ENCODE measurements around the gene CEACAM1.
"Not testable (repeated sequence)": the region's sequence is repeated elsewhere in the genome, so short reads cannot be mapped to it uniquely, and the experiment has no call there.

The CEACAM1 gene

GRCh38 chr19:42532891-42533290 lies 4.6 kb upstream of the CEACAM1 start:
- Histone ChIP-seq H3K9me3 (ENCODE audit: control insufficient read depth, low read length) (no peaks in the 10 kb centered on the region), H3K27ac (ENCODE audit: insufficient read depth, low read length, poor library complexity, severe bottlenecking) (no peak overlapping the region), H3K4me3 (ENCODE audit: insufficient read depth, low read depth, low read length, poor library complexity, severe bottlenecking) (no peak overlapping the region), H3K27me3 (replicated peaks; ENCODE audit: control insufficient read depth, insufficient read depth, low read length, poor library complexity, severe bottlenecking) (no peaks in the 10 kb centered on the region), H3K4me1 (ENCODE audit: control insufficient read depth, insufficient read depth, low read length, poor library complexity, severe bottlenecking) (peaks cover 14% of the 10 kb centered on the region), H3K36me3 (ENCODE audit: control insufficient read depth, insufficient read depth, low read length) (no peaks in the 10 kb centered on the region)
- no peak for DNase-seq

GRCh38 chr19:42531313-42531712 lies 3.0 kb upstream of the CEACAM1 start:
- no peak for DNase-seq
- Histone ChIP-seq H3K4me1 (ENCODE audit: control insufficient read depth, insufficient read depth, low read length, poor library complexity, severe bottlenecking) (peaks cover 17% of the 10 kb centered on the region), H3K36me3 (ENCODE audit: control insufficient read depth, insufficient read depth, low read length) (no peaks in the 10 kb centered on the region), H3K27ac (ENCODE audit: insufficient read depth, low read length, poor library complexity, severe bottlenecking) (no peak overlapping the region), H3K9me3 (ENCODE audit: control insufficient read depth, low read length) (no peaks in the 10 kb centered on the region), H3K27me3 (replicated peaks; ENCODE audit: control insufficient read depth, insufficient read depth, low read length, poor library complexity, severe bottlenecking) (no peaks in the 10 kb centered on the region), H3K4me3 (ENCODE audit: insufficient read depth, low read depth, low read length, poor library complexity, severe bottlenecking) (no peak overlapping the region)

GRCh38 chr19:42529248-42529764 lies 1.0 kb upstream of the CEACAM1 start:
- peak overlapping the region; percentile 43 for H3K4me3 ChIP-seq (ENCODE audit: insufficient read depth, low read depth, low read length, poor library complexity, severe bottlenecking)
- no peaks in the 10 kb centered on the region for H3K27me3 ChIP-seq (replicated peaks; ENCODE audit: control insufficient read depth, insufficient read depth, low read length, poor library complexity, severe bottlenecking)
- H3K4me1 ChIP-seq (ENCODE audit: control insufficient read depth, insufficient read depth, low read length, poor library complexity, severe bottlenecking) = peaks cover 17% of the 10 kb centered on the region
- H3K27ac ChIP-seq (ENCODE audit: insufficient read depth, low read length, poor library complexity, severe bottlenecking) = peak overlapping the region; percentile 41
- H3K9me3 ChIP-seq (ENCODE audit: control insufficient read depth, low read length) = no peaks in the 10 kb centered on the region
- no peaks in the 10 kb centered on the region for H3K36me3 ChIP-seq (ENCODE audit: control insufficient read depth, insufficient read depth, low read length)
- peak; percentile 43 to 60 (median 51) for DNase-seq

- DNase-seq = no peak
- H3K4me1 ChIP-seq (ENCODE audit: control insufficient read depth, insufficient read depth, low read length, poor library complexity, severe bottlenecking) = peaks cover 17% of the 10 kb centered on the region
- no peaks in the 10 kb centered on the region for H3K27me3 ChIP-seq (replicated peaks; ENCODE audit: control insufficient read depth, insufficient read depth, low read length, poor library complexity, severe bottlenecking)
- no peaks in the 10 kb centered on the region for H3K36me3 ChIP-seq (ENCODE audit: control insufficient read depth, insufficient read depth, low read length)
- no peaks in the 10 kb centered on the region for H3K9me3 ChIP-seq (ENCODE audit: control insufficient read depth, low read length)
- H3K4me3 ChIP-seq (ENCODE audit: insufficient read depth, low read depth, low read length, poor library complexity, severe bottlenecking) = no peak overlapping the region
- no peak overlapping the region for H3K27ac ChIP-seq (ENCODE audit: insufficient read depth, low read length, poor library complexity, severe bottlenecking)
These were observed 3.3 kb downstream of the CEACAM1 start for GRCh38 chr19:42524943-42525342.

- Histone ChIP-seq H3K9me3 (ENCODE audit: control insufficient read depth, low read length) (no peaks in the 10 kb centered on the region), H3K4me1 (ENCODE audit: control insufficient read depth, insufficient read depth, low read length, poor library complexity, severe bottlenecking) (peaks cover 17% of the 10 kb centered on the region), H3K4me3 (ENCODE audit: insufficient read depth, low read depth, low read length, poor library complexity, severe bottlenecking) (no peak overlapping the region), H3K27ac (ENCODE audit: insufficient read depth, low read length, poor library complexity, severe bottlenecking) (no peak overlapping the region), H3K27me3 (replicated peaks; ENCODE audit: control insufficient read depth, insufficient read depth, low read length, poor library complexity, severe bottlenecking) (no peaks in the 10 kb centered on the region), H3K36me3 (ENCODE audit: control insufficient read depth, insufficient read depth, low read length) (no peaks in the 10 kb centered on the region)
- DNase-seq = no peak
These were observed 4.0 kb downstream of the CEACAM1 start for GRCh38 chr19:42524250-42524649.

- DNase-seq; H3K27ac ChIP-seq (ENCODE audit: insufficient read depth, low read length, poor library complexity, severe bottlenecking); H3K36me3 ChIP-seq (ENCODE audit: control insufficient read depth, insufficient read depth, low read length); H3K9me3 ChIP-seq (ENCODE audit: control insufficient read depth, low read length); H3K27me3 ChIP-seq (replicated peaks; ENCODE audit: control insufficient read depth, insufficient read depth, low read length, poor library complexity, severe bottlenecking); H3K4me3 ChIP-seq (ENCODE audit: insufficient read depth, low read depth, low read length, poor library complexity, severe bottlenecking); H3K4me1 ChIP-seq (ENCODE audit: control insufficient read depth, insufficient read depth, low read length, poor library complexity, severe bottlenecking): not testable (repeated sequence)
These were observed 6.0 kb downstream of the CEACAM1 start for GRCh38 chr19:42522262-42522661.

GRCh38 chr19:42521346-42522030 lies 6.8 kb downstream of the CEACAM1 start:
- Histone ChIP-seq H3K36me3 (ENCODE audit: control insufficient read depth, insufficient read depth, low read length) (no peaks in the 10 kb centered on the region), H3K4me3 (ENCODE audit: insufficient read depth, low read depth, low read length, poor library complexity, severe bottlenecking) (no peak overlapping the region), H3K9me3 (ENCODE audit: control insufficient read depth, low read length) (no peaks in the 10 kb centered on the region), H3K4me1 (ENCODE audit: control insufficient read depth, insufficient read depth, low read length, poor library complexity, severe bottlenecking) (no peaks in the 10 kb centered on the region), H3K27ac (ENCODE audit: insufficient read depth, low read length, poor library complexity, severe bottlenecking) (no peak overlapping the region), H3K27me3 (replicated peaks; ENCODE audit: control insufficient read depth, insufficient read depth, low read length, poor library complexity, severe bottlenecking) (no peaks in the 10 kb centered on the region)
- DNase-seq = no peak

GRCh38 chr19:42519108-42519507 lies 9.2 kb downstream of the CEACAM1 start:
- no peaks in the 10 kb centered on the region for H3K27me3 ChIP-seq (replicated peaks; ENCODE audit: control insufficient read depth, insufficient read depth, low read length, poor library complexity, severe bottlenecking)
- no peak for DNase-seq
- H3K9me3 ChIP-seq (ENCODE audit: control insufficient read depth, low read length) = no peaks in the 10 kb centered on the region
- H3K27ac ChIP-seq (ENCODE audit: insufficient read depth, low read length, poor library complexity, severe bottlenecking) = no peak overlapping the region
- H3K36me3 ChIP-seq (ENCODE audit: control insufficient read depth, insufficient read depth, low read length) = no peaks in the 10 kb centered on the region
- H3K4me1 ChIP-seq (ENCODE audit: control insufficient read depth, insufficient read depth, low read length, poor library complexity, severe bottlenecking) = no peaks in the 10 kb centered on the region
- no peak overlapping the region for H3K4me3 ChIP-seq (ENCODE audit: insufficient read depth, low read depth, low read length, poor library complexity, severe bottlenecking)

GRCh38 chr19:42516771-42517170 lies 11.5 kb downstream of the CEACAM1 start:
- H3K36me3 ChIP-seq (ENCODE audit: control insufficient read depth, insufficient read depth, low read length) = no peaks in the 10 kb centered on the region
- no peak for DNase-seq
- no peaks in the 10 kb centered on the region for H3K27me3 ChIP-seq (replicated peaks; ENCODE audit: control insufficient read depth, insufficient read depth, low read length, poor library complexity, severe bottlenecking)
- no peak overlapping the region for H3K27ac ChIP-seq (ENCODE audit: insufficient read depth, low read length, poor library complexity, severe bottlenecking)
- no peaks in the 10 kb centered on the region for H3K9me3 ChIP-seq (ENCODE audit: control insufficient read depth, low read length)
- no peak overlapping the region for H3K4me3 ChIP-seq (ENCODE audit: insufficient read depth, low read depth, low read length, poor library complexity, severe bottlenecking)
- no peaks in the 10 kb centered on the region for H3K4me1 ChIP-seq (ENCODE audit: control insufficient read depth, insufficient read depth, low read length, poor library complexity, severe bottlenecking)

GRCh38 chr19:42515241-42515832 lies 12.9 kb downstream of the CEACAM1 start:
- DNase-seq = no peak
- no peaks in the 10 kb centered on the region for H3K36me3 ChIP-seq (ENCODE audit: control insufficient read depth, insufficient read depth, low read length)

More at GRCh38 chr19:42515241-42515832, 12.9 kb downstream of the CEACAM1 start:
- no peak overlapping the region for H3K4me3 ChIP-seq (ENCODE audit: insufficient read depth, low read depth, low read length, poor library complexity, severe bottlenecking)
- no peaks in the 10 kb centered on the region for H3K9me3 ChIP-seq (ENCODE audit: control insufficient read depth, low read length)
- no peaks in the 10 kb centered on the region for H3K4me1 ChIP-seq (ENCODE audit: control insufficient read depth, insufficient read depth, low read length, poor library complexity, severe bottlenecking)
- H3K27me3 ChIP-seq (replicated peaks; ENCODE audit: control insufficient read depth, insufficient read depth, low read length, poor library complexity, severe bottlenecking) = no peaks in the 10 kb centered on the region
- H3K27ac ChIP-seq (ENCODE audit: insufficient read depth, low read length, poor library complexity, severe bottlenecking) = no peak overlapping the region

Measured in effector memory CD4-positive, alpha-beta T cell (primary cell).